ENCODE data around the gene TP53RK.

TP53RK gene

GRCh38 chr20:46689082-46689753 lies at the start of gene TP53RK:
TP53RK (minus strand) TSS chr20:46689444; CDS start chr20:46689414, 30 bp downstream.
- peak; percentile 88 to 97 (median 93) for DNase-seq (ENCODE audit: low read depth in 3 of 3)

- DNase-seq (ENCODE audit: low read depth in 3 of 3) = no peak
These were observed 46.2 kb upstream of the TP53RK start for GRCh38 chr20:46735436-46735835.

- DNase-seq (ENCODE audit: low read depth in 3 of 3) = no peak
These were observed 42.5 kb upstream of the TP53RK start for GRCh38 chr20:46731770-46732169.

- DNase-seq (ENCODE audit: low read depth in 3 of 3) = no peak
These were observed 36.2 kb upstream of the TP53RK start for GRCh38 chr20:46725186-46726165.

- no peak for DNase-seq (ENCODE audit: low read depth in 3 of 3)
These were observed 35.2 kb upstream of the TP53RK start for GRCh38 chr20:46724343-46724959.

GRCh38 chr20:46723039-46723438 lies 33.8 kb upstream of the TP53RK start:
- no peak for DNase-seq (ENCODE audit: low read depth in 3 of 3)

- DNase-seq (ENCODE audit: low read depth in 3 of 3) = no peak
These were observed 33.2 kb upstream of the TP53RK start for GRCh38 chr20:46722450-46722849.

GRCh38 chr20:46721476-46721875 lies 32.2 kb upstream of the TP53RK start:
- no peak for DNase-seq (ENCODE audit: low read depth in 3 of 3)

GRCh38 chr20:46720776-46721425 lies 31.7 kb upstream of the TP53RK start:
- DNase-seq (ENCODE audit: low read depth in 3 of 3) = no peak

GRCh38 chr20:46720019-46720418 lies 30.8 kb upstream of the TP53RK start:
- DNase-seq (ENCODE audit: low read depth in 3 of 3) = no peak

- no peak for DNase-seq (ENCODE audit: low read depth in 3 of 3)
These were observed 28.7 kb upstream of the TP53RK start for GRCh38 chr20:46717818-46718541.

- no peak for DNase-seq (ENCODE audit: low read depth in 3 of 3)
These were observed 26.1 kb upstream of the TP53RK start for GRCh38 chr20:46715292-46715756.

- no peak for DNase-seq (ENCODE audit: low read depth in 3 of 3)
These were observed 25.0 kb upstream of the TP53RK start for GRCh38 chr20:46713957-46714834.

- no peak for DNase-seq (ENCODE audit: low read depth in 3 of 3)
These were observed 22.9 kb upstream of the TP53RK start for GRCh38 chr20:46712056-46712636.

GRCh38 chr20:46710153-46710913 lies 21.1 kb upstream of the TP53RK start:
- no peak for DNase-seq (ENCODE audit: low read depth in 3 of 3)

- DNase-seq (ENCODE audit: low read depth in 3 of 3) = no peak
These were observed 20.4 kb upstream of the TP53RK start, which contains the start of gene SLC2A10 for GRCh38 chr20:46709459-46710152. SLC2A10 (plus strand) TSS chr20:46709649; CDS start chr20:46709737, 88 bp downstream.

GRCh38 chr20:46709055-46709458 lies 19.8 kb upstream of the TP53RK start:
- DNase-seq (ENCODE audit: low read depth in 3 of 3) = no peak

All from stimulated activated CD4-positive, alpha-beta T cell treated with anti-CD3 and anti-CD28 coated beads, TNF-alpha, amount 100 ng/mL, for 24 hours (primary cell).